ENCODE data around the gene TIA1.
"Not testable (repeated sequence)": the region's sequence is repeated elsewhere in the genome, so short reads cannot be mapped to it uniquely, and the experiment has no call there.

TIA1 gene, protein sequence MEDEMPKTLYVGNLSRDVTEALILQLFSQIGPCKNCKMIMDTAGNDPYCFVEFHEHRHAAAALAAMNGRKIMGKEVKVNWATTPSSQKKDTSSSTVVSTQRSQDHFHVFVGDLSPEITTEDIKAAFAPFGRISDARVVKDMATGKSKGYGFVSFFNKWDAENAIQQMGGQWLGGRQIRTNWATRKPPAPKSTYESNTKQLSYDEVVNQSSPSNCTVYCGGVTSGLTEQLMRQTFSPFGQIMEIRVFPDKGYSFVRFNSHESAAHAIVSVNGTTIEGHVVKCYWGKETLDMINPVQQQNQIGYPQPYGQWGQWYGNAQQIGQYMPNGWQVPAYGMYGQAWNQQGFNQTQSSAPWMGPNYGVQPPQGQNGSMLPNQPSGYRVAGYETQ

DNA sequence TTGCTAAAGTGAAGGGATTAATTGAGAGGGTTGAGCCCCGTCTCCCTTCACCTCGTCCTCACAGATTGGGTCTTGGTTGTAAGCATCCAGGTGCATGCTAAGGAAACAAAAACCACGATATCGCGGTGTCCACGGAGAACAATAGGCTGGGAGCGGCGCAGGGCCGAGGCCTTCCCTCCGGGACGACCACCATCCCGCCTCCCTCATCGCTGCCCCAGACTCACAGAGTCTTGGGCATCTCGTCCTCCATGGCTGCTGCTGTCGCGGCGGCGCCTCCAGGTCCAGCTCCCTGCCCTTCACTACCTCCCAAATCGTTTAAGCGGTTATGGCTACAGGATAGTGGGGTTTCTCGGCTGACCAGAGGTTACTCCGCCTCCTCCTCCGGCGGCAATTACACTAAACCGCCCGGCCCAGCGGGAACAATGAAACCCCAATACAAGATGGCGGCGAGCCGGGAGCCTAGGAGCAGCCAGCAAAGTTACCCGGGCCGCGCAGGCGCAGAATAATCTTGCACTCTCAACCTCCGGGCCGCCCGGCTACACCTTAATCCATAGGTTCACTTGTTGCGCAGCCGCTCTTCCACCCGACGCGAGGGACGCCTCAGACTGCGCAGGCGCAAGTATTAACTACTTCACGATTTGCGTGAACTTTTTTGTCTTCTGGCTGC is at the start of gene TIA1:
Gene TIA1, minus strand, starts transcription at position 448 of the 667 bp plus-strand sequence. Its CDS starts 198 bp downstream, at position 250.
- DNase-seq (ENCODE audit: low read depth): peak; percentile 96

DNA sequence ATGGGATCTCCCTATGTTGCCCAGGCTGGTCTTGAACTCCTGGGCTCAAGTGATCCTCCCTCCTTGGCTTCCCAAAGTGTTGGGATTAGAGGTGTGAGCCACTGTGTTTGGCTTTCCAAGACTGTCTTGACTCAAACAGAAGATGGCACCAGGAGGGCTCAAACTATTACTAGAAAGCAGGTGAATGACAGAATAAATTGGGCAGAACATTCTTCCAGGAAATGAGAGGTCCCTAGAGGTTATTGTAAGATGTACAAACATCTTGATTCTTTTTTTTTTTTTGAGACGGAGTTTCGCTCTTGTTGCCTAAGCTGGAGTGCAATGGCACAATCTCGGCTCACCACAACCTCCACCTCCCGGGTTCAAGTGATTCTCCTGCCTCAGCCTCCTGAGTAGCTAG is 49.4 kb upstream of the TIA1 start:
- DNase-seq (ENCODE audit: low read depth): not testable (repeated sequence)

DNA sequence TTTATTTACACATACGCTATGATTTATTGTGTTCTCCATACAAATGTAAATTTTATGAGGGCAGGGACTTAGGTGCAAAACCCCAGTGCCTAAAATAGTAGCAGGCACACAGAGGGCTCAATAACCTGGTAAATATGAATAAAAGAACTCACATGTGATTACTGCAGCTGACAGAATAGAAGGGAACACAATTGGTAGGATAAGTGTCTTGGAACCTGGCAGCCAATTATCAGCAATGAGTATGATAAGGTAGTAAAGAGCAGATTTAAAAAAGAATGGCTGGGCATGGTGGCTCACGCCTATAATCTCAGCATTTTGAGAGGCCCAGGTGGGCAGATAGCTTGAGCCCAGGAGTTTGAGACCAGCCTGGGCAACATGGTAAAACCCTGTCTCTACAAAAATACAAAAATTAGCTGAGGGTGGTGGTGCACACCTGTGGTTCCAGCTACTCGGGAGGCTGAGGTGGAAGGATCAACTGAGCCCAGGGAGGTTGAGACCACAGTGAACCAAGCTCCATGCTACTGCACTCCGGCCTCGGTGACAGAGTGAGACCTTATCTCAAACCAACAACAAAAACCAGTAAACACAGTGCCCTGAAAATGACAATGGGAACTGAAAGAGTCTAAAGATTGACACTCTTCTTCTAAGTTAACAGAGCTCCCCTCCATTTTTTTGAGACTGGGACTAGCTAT is 35.2 kb upstream of the TIA1 start:
- DNase-seq (ENCODE audit: low read depth): no peak

DNA sequence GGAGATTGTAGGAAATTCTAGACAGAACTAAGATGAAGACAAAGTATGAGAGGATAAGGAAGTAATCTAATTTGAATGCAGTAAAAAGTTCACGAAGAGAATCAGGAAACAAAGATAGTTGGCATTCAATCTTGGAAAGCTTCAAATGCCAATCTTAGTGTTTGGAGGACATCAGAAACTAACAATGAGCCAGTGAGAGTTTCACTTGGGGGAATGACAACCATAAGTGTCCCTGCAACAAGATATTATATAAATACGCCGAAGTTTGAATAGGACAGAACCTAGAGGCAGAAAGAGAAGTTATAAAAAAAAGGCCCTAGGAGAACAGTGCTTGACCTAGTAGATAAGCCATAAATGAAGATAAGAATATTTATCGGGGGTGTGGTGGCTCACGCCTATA is 34.0 kb upstream of the TIA1 start:
- no peak for DNase-seq (ENCODE audit: low read depth)

DNA sequence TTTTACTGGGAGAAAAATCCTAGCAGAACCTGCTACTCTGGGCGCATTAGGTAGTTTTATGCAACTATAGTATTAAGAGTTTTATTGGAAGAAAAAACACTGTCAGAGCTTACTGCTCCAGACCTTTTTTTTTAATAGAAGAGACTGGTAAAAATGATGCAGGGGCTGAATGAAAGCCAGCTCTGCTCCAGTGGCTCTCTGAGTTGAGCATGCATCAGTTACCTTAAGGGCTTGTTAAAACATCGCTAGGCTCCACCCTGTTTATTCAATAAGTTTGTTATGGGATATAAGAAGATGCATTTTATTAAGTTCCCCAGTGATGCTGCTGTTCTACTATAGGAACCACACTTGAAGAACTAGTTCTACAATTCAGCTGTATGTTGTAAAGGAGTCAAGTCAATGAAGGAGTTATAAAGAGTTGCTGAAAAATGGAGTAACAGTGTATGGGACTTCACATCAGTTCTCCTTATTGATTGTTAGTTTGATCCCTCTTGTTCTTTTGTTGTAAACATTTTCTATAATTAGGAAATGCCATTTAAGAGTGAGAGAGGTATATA is 31.9 kb upstream of the TIA1 start:
- no peak for DNase-seq (ENCODE audit: low read depth)

DNA sequence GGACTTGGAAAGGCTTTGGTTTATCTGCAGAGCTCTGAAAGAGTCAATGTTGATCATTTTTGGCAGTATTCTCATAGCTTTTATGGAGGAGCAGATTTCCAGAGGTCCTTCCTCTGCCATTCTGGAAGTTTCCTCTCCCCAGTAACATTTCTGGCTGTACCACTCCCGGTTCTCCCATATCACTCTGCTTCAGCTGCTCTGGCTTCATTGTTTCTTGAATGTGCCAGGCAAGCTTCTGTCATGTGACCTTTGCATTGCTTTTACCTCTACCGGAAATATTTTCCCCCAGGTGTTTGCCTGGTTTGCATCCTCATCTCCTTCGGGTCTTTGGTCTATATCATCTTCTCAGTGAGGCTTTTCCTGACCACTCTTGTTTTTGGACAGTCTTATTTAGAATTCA is 21.9 kb upstream of the TIA1 start:
- DNase-seq (ENCODE audit: low read depth): no peak

DNA sequence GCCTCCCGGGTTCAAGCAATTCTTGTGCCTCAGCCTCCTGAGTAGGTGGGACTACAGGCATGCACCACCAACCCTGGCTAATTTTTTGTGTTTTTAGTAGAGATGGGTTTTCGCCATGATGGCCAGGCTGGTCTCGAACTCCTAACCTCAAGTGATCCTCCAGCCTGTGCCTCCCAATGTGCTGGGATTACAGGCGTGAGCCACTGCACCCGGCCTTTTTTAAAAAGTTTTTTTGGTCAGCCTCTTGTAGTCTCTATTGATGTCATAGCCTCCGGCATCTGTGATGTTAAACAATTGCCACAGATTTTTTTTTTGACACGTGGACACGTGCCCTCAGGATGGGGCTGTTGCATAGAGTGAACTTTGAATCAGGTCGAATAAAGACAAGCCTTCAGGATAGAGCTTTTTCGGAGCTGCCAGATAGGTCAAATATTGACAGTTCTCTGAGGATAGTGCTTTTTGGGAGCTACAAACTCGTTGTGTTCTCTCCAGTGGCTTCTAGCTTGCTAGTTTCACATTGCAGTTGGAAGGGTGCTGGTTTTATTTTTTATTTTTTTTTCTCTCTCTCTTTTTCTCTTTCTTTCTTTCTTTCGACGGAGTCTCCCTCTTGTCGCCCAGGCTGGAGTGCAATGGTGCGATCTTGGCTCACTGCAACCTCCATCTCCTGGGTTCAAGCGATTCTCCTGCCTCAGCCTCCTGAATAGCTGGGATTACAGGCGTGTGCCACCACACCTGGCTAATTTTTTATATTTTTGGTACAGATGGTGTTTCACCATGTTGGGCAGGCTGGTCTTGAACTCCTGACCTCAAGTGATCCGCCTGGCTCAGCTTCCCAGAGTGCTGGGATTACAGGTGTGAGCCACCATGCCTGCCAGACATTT is 21.2 kb upstream of the TIA1 start:
- DNase-seq (ENCODE audit: low read depth): not testable (repeated sequence)

DNA sequence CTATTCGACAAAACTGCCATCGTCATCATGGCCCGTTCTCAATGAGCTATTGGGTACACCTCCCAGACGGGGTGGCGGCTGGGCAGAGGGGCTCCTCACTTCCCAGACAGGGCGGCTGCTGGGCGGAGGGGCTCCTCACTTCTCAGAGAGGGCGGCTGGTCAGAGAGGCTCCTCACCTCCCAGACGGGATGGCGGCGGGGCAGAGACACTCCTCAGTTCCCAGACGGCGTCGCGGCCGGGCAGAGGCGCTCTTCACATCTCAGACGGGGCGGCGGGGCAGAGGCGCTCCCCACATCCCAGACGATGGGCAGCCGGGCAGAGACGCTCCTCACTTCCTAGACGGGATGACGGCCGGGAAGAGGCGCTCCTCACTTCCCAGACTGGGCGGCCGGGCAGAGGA is 18.5 kb upstream of the TIA1 start:
- DNase-seq (ENCODE audit: low read depth): not testable (repeated sequence)

DNA sequence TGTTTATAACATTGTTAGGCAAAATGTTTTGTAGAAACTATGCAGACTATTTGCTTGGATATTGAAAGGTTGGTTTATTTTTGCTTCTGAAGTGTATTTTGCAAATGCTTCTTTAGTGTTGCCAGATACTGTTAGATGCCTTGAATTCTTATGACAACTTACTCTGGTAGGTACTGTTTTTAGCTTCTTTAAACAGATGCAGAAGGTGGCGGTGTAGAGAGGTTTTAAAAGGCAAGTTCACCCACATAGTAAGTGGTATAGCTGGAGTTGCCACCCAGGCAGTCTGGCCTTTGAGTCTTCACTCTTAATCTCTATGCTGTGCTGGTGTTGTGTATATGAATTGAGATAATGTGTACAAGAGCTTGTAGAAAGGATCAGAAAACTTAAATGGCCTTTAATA is 13.1 kb upstream of the TIA1 start:
- DNase-seq (ENCODE audit: low read depth): no peak

DNA sequence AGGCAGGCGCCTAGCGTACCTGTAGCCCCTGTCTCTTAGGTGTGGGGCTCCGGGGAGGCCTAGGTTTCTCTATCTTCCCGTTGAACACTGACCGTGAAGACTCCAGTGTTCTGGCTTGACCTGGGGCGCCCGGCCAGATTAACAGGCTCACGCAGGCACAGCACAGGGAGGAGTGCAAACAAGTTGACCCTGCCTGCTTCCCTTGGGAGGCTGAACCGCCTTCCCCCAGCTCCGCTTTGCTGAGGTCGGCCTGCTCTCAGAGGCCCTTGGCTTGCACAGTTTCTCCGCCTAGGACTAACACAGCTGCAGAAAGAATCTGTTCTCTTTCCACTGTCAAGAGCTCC is 10.1 kb upstream of the TIA1 start:
- DNase-seq (ENCODE audit: low read depth): no peak

DNA sequence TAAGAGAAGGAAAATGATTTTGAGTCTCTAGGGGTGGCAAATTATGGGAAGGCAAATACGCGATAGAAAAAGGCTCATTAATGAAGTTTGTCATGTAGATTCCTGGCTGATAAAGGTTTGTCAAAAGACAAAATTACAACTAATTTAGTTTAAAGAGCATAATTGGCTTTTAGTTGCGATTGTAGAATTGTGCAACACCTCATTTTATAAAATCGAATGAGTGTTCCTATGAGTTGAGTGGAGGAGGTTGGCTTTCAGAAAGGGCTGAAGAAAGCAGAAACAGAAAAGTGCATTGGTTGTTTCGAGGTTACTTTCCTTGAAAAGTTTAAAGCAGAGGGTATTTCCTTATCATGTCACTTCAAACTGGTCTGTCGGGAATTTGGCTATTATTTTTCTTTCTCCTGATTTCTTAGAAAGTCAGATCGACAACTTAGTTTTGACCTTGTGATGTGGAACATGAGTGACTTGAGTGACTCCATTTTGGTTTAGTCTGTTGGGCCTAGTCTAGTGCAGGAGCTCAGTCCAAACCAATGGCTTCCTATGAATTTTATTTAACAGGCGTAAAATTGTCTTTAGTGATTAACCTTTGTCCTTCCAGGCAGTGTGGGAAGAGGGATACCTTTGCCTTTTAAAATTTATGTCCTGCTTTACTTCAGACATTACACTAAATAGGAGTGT is 7.3 kb upstream of the TIA1 start:
- DNase-seq (ENCODE audit: low read depth): no peak

DNA sequence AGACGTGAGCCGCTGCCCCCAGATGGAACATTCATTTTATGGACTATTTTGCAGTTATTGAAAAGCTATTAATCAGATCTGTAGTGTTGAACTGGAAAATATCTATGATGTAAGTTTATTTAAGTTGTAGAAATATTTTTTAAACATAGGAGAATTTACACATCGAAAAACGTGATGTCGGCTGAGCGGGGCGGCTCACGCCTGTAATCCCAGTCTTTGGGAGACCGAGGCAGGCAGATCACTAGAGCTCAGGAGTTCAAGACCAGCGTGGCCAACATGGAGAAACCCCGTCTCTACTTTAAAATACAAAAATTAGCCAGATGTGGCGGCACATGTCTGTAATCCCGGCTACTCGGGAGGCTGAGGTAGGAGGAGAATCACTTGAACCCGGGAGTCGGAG is 2.0 kb upstream of the TIA1 start:
- no peak for DNase-seq (ENCODE audit: low read depth)

DNA sequence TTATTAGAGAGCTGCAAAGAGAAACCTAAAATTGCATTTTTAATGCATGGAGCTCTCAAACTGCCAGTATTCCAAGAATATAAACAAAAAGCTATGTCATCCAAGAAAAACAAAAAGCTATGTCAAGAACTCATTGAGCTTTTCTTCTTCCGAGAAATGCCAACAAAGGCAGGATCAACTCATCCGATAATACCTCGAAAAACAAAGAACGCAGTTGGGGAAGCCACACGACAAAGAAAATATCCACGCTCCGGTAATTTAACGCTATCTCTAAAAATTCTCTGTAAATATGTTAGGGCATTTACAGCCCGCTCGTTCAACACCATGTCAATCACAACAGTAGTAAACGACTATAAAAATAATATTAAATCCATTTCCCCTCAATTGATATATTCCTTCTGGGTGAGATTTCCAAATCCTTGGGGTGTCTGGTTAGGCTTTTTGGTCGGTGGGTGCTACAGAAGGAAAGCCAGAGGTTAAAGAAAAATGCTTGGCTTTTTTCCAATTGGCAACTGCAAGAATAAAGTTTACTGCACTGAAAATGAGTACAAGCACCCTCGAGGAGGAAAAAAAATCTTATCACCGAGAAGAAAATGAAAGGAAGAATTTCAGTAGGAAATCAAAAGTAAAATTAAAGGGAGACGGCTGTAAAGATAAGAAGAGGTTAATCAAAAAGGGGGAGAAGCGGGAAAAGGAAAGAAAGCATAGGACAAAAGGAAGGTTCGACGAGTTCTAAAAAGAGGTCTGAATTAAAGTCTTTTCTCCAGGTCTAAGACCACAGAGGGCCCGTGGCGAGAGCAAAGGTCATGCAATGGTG is 856 bp downstream of the TIA1 start:
- DNase-seq (ENCODE audit: low read depth): no peak

DNA sequence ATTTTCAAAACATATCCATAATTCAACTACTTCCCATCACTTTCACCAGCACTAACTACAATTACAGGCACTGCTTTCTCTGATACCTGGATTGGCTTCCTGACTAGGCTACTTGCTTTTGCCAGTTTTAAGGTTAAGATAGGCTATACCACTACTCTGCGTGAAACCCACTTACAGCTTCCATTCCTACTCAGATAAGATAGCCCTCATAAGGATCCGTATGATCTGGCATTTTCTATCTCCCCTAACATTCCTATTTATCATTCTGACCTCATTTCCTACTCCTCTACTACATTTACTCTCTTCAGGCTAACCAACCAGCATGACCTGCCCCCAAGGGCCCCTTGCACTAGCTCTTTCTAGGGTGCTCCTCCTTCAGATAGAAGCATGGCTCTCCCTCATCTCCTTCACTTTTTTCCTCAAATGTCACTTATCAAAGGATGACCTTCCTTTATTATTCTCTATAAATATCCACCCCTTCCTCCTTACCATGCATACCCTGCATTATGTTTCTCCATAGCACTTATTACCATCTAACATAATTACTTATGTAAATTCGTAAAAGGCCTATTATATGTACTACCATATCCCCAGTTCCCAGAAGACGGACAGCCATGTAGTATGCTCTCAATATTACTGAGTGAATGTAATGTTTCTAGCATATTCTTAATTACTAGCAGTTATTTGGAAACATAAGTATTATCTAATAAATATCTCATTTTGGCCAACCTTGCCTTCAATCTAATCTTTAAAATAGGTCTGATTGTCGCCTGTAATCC is 4.4 kb downstream of the TIA1 start:
- DNase-seq (ENCODE audit: low read depth): no peak

DNA sequence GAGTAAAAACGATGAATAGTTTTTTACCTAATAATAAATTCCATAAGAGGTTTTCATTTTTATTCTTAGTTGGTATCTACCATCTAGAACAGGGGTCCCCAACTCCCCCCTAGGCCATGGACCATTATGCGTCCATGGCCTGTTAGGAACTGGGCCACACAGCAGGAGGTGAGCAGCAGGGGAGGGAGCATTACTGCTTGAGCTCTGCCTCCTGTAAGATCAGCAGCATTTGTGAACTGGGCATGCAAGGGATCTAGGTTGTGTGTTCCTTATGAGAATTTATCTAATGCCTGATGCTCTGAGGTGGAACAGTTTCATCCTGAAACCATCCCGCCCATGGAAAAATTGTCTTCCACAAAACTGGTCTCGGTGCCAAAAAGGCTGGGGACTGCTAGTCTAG is 5.9 kb downstream of the TIA1 start:
- no peak for DNase-seq (ENCODE audit: low read depth)

DNA sequence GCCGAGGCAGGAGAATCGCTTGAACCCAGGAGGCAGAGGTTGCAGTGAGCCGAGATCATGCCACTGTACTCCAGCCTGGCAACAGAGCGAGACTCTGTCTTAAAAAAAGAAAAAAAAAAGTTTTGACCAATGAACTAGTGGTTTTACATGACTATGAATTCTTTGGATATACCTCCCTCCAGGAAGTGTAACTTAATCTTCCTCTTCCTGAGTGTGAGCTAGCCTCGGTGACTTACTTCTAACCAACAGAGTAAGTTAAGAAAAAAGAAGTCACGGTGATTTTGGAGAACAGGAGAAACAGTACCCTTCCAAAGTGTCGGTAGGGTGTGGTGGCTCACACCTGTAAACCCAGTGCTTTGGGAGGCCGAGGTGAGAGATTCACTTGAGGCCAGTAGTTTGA is 7.1 kb downstream of the TIA1 start:
- no peak for DNase-seq (ENCODE audit: low read depth)

DNA sequence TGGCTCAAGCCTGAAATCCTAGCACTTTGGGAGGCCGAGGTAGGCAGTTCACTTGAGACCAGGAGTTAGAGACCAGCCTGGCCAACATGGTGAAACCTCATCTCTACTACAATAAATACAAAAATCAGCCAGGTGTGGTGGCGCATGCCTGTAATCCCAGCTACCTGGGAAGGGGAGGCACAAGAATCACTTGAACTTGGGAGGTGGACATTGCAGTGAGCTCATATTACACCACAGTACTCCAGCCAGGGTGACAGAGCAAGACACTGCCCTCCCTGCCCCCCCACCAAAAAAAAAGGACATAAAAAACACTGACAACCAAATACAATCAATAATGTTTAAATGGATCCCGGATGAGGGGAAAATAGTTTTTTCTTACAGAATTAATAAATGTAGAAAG is 7.8 kb downstream of the TIA1 start:
- no peak for DNase-seq (ENCODE audit: low read depth)

DNA sequence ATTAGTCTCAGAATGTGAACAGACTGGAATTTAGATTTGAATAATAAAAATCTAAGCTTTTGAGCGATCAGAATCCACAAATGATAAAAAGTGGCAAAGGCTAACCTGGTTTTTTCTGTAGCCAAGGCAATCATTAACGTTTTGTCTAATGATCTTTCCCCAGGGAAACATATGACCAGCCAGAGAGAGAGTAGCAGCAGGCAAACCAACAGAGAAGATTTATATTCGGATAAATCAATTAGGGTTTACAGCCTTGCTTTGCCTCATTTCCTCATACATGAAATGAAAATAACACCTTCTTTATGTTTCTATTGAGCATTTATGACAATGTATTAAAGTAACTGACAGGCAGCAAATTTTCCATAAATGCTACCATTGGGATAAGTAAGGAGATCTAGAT is 14.5 kb downstream of the TIA1 start:
- DNase-seq (ENCODE audit: low read depth): no peak

DNA sequence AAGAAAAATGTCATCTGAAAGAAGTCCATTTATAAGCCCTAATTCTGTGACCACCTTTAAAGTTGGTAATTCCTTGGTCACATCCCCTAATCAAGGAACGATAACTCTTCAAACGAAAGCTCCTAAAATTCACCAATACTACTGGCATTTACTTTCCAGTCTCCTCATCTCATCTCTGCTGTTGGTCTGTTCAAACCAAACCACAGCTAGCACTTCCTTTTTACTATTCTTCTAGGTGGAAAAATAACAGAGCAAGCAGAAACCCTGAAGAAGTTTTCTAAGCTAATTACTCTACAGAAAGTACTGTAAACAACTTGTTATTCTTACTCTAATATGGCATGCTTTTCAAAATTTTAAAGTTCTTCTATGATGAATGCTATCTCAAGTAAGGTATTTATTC is 21.6 kb downstream of the TIA1 start:
- DNase-seq (ENCODE audit: low read depth): no peak

DNA sequence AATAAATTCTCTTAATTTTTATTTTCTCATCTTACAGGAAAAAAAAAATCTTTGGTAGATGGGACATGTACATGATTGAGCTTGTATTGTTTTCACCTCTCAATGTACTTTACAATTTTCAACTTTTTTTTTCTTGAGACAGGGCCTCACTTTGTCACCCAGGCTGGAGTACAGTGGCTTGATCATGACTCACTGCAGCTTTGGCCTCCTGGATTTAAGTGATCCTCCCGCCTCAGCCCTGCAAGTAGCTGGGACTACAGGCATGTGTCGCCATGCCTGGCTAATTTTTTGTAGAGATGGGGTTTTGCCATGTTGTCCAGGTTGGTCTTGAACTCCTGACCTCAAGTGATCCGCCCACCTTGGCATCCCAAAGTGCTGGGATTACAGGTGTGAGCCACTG is 25.1 kb downstream of the TIA1 start:
- not testable (repeated sequence) for DNase-seq (ENCODE audit: low read depth)
